D721Med (cell line): ENCODE data around the gene COL11A2.

ENCODE experiments used
- DNase-seq: peaks from one replicate; pipeline ENCODE4 v3.0.0; 2011; ENCODE audit warnings: low spot score; ENCODE audit not compliant: insufficient read length
- FAIRE-seq: peaks from 2 replicates; lab custom pipeline; 2011; peaks lifted over from hg19 to GRCh38; lab: Jason Lieb, UNC
- TF ChIP-seq, protein P1 (sequence below): IDR thresholded peaks from 2 replicates; pipeline ENCODE4 v1.5.1; 2012; ENCODE audit warnings: mild to moderate bottlenecking, control low read depth; ENCODE audit not compliant: insufficient read depth; ENCODE audit errors: missing control alignments

COL11A2 gene

DNA sequence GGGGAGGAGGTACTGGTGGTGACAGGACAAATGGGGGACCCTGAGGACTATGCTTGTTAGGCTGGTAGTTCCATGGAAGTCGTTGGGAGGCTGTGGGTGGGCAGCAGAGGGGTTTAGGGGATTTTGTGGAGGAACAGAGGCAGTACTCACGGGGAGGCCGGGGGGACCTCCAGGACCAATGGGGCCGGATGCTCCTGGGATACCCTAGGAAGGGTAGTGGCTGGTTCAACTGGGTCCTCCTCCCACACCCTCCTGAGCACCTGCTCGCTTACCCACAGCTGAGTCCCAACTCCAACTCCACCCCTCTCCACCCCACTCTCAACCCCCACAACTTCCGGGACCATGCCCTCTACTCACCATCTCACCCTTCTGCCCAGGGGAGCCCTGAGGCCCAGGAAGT, 25.9 kb downstream of the COL11A2 start:
- FAIRE-seq (no peak), DNase-seq (no peak)
- TF ChIP-seq, protein P1, sequence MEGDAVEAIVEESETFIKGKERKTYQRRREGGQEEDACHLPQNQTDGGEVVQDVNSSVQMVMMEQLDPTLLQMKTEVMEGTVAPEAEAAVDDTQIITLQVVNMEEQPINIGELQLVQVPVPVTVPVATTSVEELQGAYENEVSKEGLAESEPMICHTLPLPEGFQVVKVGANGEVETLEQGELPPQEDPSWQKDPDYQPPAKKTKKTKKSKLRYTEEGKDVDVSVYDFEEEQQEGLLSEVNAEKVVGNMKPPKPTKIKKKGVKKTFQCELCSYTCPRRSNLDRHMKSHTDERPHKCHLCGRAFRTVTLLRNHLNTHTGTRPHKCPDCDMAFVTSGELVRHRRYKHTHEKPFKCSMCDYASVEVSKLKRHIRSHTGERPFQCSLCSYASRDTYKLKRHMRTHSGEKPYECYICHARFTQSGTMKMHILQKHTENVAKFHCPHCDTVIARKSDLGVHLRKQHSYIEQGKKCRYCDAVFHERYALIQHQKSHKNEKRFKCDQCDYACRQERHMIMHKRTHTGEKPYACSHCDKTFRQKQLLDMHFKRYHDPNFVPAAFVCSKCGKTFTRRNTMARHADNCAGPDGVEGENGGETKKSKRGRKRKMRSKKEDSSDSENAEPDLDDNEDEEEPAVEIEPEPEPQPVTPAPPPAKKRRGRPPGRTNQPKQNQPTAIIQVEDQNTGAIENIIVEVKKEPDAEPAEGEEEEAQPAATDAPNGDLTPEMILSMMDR, result no peak

- no peak for FAIRE-seq
- TF ChIP-seq, protein P1, result no peak
- DNase-seq, result no peak
Measured at GRCh38 chr6:33165581-33166258, 26.5 kb downstream of the COL11A2 start.

DNA sequence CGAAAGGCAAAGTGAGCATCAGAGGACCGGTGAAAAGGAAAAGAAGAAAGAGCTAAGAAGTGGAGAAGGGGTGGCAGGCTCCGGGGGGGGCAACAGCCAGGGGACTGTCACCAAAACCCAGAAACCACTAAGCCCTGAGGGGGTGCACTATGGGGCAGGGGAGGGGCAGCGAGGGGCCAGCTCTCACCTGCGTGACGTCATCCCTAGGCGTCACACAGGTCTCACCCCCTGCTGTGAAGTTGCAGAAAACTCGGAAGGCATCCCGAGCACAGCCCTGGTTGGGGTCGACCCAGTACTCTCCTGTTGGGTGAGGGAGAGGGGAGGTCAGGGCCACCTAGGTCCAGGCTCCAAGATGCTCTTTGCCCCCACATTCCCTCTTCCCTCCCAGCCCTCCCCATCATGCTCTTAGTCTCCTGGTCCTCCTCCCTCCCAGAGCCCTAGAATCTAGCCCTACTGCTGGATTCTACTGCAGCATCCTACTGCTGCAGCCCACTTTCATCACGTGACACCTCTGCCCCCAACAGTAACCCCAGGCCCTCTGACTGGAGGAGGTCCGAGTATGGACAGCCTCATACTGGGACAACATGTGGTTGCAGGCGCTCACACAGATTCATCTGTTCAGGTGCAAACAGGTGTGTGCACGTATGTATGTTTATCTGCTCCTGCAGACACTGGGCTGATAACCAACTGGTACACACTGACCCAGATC, 27.4 kb downstream of the COL11A2 start:
- FAIRE-seq, result no peak
- TF ChIP-seq, protein P1, result no peak

DNA sequence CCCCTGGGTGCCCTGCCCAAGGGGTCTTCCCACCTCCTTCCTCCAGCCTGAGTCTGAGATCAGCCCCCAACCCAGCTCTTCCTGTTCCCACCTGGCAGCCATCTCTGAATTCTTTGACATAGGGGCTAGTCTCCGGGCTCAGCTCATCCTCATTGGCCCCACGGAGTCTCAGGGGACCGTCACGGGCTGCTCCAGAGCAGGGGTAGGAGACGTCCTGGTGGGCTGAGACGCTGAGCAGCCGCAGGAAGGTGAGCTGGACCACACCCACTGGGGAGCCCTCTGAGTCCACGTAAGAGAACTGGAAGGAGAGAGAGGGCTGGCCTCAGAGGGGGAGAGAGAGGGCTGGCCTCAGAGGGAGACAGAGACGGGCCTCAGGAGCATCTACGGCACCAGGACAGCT, 28.1 kb downstream of the COL11A2 start:
- TF ChIP-seq, protein P1, result no peak
- FAIRE-seq (no peak), DNase-seq (no peak)

More for the DNA sequence above, 27.4 kb downstream of the COL11A2 start:
- DNase-seq, result no peak

- FAIRE-seq (no peak), DNase-seq (no peak)
- TF ChIP-seq, protein P1, result no peak
Measured at GRCh38 chr6:33163540-33163939, 28.7 kb downstream of the COL11A2 start.

DNA sequence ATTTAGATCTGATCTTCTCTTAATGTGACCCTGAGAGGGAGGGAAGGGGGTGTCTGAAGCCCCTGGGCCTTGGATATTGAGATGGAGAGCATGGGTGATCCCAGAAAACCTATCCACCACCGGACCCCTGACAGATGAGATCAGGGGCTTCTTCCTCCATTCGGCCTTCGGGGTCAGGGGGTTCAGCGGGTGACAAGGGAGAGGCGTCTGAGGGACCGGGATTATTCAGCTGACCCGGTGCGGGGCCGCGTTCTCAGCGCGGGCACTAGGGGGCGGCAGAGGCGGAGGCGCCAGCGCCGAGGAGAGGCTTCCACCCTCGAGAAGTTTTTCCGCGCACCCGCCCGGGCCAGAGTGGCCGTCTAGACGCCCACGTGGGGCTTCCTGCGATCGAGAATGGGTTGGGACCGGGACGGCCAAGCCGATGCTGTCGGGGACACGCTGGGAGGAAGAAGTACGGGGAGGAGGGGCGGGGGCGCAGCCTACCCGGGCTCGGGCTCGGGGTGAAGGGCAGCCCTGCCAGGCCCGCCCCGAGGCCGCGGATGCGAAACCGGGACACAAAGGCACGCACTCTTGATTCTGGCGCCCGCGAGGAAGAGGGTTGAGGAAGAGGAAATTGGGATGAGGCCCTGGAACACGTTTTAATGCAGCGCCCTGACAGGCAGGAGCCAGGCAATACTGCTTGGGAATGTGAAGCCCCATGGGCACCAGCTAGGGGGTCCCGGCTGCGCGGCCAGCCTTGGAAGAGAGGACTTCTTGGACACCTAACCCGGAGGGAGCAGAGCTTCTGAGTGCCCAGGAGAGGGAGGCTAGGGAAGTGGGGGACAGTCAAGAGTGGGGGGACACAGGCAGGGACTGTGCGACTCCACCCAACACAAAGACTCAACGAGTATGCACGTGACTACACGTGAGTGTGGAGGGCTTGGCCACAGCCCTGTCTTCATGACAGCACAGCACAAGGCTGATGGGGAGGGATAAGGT, 30.6 kb downstream of the COL11A2 start:
- TF ChIP-seq, protein P1, result peak; percentile 84
- no peak for FAIRE-seq

More for the DNA sequence above, 30.6 kb downstream of the COL11A2 start:
- DNase-seq, result peak; percentile 95
